Activated CD4-positive, alpha-beta T cell treated with anti-CD3 and anti-CD28 coated beads, Interleukin-2, amount 50 U/mL, for 1 hour (primary cell): Measurements from ENCODE around the gene TCF12.

Experiments used
- DNase-seq: peaks from one replicate; pipeline ENCODE4 v3.0.0-alpha.2; 2020

Gene TCF12

GRCh38 chr15:57185507-57186074 is 267.1 kb downstream of the TCF12 start:
- no peak for DNase-seq

DNA sequence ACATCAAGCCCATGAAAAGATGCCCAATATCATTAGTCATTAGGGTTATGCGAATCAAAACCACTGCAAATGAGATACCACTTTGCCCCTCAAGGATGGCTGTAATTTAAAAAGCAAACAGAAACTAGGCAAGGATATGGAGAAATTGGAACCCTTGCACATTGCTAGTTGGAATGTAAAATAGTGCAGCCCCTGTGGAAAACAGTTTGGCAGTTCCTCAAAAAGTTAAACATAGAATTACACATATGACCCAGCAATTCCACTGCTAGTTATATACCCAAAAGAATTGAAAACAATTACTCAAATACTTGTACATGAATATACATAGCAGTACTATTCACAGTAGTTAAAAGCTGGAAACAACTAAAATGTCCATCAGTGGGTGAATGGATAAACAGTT is 271.0 kb downstream of the TCF12 start:
- no peak for DNase-seq

- DNase-seq, result no peak
Measured at GRCh38 chr15:57190208-57190607, 271.8 kb downstream of the TCF12 start.

DNA sequence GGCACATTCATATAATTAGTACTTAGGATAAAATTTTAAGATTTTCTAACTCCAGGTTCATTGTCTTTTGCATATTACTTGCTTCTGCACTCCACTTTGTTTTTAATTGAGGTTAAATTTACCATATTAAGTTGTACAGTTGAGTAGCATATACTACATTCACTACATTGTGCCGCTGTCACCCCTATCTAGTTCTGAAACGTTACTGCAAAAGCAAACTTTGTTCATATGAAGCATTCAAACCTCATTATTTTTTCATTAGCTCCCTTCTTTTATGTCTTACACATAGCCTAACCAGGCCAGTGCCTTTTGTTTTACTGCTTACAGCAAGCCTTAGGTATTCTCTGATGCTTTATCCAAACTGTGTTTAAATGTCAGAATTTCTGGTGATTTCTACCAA is 274.7 kb downstream of the TCF12 start:
- no peak for DNase-seq

- no peak for DNase-seq
Measured at GRCh38 chr15:57195326-57195725, 276.9 kb downstream of the TCF12 start.

DNA sequence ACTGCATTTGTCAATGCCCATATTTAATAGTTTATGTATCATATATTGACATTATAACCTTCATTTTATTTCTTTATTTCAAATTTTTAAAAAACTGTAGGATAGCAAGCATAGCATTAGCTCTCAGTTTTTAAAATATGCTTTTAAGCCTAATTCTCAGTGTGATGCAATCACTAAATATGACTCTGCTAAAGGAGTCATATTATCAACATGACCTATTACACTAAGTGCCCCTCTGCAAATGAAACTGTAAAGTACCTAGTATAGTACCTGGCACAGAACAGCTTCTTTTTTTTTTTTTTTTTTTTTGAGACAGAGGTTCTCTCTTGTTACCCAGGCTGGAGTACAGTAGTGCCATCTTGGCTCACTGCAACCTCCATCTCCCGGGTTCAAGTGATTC is 278.4 kb downstream of the TCF12 start:
- no peak for DNase-seq

DNA sequence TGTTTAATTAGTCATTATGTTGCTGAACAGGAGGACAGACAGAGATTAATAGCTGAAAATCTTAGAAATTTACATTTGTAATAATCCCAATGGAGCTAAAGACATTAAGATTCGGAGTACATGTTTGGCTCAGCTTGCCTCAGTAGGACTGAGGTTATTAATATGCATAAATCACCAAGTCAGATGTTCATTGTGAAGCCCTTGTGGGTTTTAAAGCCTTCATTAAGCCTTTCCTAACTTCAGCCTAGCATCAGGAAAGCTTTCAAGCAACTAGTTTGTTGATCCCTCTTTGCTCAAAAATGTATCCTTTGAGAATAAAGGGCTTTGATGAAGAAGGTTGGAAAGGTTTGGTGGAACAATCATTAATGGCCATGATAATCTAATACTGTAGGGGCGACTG is 279.7 kb downstream of the TCF12 start:
- DNase-seq, result no peak

DNA sequence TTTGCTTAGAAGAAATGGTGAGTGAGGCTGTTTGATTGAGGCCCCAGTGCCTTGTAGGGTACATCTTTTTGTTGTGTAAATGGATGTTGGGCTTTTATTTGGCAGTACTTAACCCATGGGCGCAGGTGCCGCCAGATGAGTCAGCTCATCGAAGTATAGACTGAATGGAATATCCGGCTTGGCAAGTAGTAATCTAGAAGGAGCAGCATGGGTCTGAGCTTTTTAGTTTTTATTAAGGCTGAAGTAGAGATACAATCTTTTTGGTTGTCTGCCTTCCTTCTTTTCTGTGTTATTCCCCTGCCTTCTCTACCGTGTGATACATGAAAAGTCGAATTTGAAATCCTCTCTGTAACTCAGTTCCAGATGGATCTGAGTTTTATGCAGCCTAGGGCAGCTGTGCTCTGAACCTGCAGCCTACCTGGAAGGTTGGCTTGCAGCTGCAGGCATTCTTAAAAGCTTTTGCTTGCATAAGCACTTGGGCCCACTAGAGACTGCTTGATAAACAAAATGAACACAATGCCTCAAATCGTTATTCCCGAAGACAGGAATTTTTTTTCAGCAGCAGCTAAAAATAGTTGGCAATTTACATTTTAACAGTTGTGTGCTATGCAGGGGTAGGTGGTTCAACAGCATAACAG is 280.3 kb downstream of the TCF12 start:
- no peak for DNase-seq

DNA sequence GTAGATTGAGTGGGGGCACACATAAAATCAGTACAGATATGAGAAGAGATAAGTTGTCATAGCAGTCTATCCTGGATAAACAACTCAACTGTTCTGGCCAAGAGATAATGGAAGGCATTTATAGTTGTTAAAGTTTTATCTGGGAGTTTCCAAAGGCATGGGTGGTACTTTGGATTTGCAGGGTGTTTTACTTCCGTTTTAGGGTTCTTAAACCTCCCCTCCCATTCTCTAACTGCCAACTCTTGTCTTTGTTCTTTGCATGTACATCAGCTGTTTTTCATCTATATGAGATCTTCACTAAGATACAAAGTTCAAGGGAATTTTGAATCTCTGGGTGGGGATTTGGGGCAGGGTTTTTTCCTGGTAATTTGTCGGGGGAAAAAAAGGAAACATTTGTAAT is 283.1 kb downstream of the TCF12 start:
- no peak for DNase-seq

DNA sequence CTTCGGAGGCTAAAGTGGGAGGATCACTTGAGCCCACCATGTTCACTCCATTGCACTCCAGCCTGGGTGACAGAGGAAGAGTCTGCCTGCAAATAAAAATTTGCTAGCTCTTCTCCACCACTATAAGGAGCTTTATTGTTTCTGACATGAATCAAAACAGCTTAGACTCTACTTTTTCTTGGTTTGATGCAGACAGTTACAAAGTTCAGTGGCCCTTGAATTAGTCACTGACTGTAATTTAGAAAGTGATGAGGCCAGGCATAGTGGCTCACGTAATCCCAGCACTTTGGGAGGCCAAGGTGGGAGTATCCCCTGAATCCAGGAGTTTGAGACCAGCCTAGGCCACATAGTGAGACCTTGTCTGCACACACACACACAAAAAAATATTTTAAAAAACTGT is 285.5 kb downstream of the TCF12 start:
- DNase-seq, result no peak

DNA sequence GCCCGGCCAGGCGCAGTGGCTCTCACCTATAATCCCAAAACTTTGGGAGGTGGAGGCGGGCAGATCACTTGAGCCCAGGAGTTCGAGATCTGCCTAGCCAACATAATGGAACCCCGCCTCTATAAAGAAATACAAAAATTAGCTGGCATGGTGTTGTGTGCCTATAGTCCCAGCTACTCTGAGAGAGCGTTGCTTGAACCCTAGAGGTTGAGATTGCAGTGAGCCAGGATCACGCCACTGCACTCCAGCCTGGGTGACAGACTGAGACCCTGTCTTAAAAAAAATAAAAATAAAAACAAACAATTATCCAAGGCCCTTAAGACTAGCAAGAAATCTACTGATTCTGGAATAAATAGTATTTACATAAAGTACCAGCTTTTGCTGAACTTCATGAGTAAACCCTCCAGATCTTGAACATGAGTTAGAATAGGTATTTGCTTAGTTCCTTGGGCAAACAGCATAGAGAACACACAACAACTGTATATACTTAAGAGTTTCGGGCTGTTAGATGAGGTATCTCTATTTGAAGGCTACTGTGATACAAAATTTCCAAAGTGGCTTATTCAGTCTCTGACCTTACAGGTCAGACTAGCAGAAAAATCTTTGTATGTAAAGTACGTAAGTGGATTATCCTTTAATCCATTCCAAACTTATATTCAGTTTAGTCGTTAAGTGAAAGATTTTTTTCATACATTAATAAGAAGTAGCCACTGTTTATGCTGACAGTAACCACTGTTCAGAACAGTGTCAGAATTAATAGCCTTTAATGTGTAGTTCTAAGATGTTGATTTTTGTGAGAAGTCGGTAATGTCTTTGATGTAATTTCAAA is 286.8 kb downstream of the TCF12 start:
- no peak for DNase-seq

GRCh38 chr15:57205996-57206395 is 287.6 kb downstream of the TCF12 start:
- no peak for DNase-seq

- DNase-seq, result no peak
Measured at GRCh38 chr15:57213862-57214261, 295.4 kb downstream of the TCF12 start.

DNA sequence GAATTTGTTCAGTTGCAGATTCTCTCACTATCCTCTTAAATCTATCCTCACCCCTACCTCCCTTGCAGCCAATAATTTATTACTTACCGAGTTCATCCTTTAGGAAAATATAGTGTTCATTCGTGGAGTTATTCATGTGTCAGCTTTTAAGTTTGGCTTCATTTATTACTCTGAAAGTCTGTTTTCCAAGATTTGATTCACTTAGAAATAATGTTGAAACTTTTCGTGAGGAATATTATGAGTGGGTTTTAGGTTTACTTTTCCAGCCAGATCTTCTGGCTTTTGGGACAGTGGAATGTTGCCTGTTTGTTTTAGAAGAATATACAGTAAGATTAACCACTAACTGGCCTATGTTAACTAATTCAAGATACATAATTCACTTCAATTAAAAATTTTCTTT is 296.9 kb downstream of the TCF12 start:
- no peak for DNase-seq

- no peak for DNase-seq
Measured at GRCh38 chr15:57215881-57216280, 297.4 kb downstream of the TCF12 start.

- no peak for DNase-seq
Measured at GRCh38 chr15:57216288-57216687, 297.8 kb downstream of the TCF12 start.

DNA sequence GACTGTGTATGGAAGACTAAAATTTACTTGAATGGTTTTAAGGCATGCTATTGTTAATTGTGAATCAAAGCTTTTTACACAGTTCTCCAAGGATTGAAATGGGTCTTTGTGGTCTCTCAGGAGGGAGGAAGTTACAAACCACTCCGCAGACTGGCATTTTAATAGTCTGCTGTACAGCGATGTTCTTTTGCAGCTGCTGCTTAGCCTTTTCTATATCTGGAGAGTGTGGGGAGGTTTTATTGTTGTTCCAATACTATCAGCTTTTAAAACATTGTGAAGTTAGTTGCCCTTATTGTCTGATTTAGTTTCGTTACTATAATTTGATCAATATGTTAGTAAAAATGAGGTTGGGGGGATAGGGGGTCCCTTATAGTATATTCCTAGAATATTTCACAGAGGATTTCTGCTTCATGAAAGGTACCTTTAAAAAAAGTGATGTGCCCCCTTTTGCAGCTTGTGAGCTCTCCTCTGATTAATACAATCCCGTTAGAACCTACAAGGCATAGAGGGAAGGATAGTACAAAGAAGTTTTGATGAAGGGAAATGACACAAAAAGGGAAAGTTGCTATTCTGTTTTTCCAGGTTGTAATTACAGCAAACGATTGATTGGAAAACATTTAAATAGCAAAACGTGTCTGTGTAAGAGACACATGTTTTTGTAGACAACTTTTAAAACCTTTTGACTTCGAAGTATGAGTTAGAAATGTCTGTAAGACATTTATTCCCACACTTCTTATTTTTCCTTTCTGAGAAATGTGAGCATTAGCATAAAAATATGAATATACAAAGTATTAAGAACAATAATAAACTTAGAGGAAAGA is 299.5 kb downstream of the TCF12 start:
- no peak for DNase-seq

- no peak for DNase-seq
Measured at GRCh38 chr15:57218826-57219576, 300.6 kb downstream of the TCF12 start.

DNA sequence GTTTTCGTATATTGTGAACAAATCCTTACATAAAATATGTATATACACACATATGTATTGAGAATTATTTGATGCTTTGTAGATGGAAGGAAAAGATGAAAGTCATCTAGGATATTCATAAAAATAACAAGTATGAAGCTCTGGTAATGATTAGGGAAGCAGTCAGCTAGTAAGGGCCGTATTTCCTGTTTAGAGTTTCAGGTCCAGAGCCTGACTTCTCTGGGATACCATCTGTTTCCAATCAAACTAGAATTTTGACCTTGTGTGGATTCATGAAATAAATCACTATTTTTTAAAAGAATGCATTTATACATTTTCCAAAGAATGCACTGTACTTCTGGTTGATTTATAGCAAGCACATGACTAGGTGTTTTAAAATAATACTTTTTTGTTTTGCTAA is 301.8 kb downstream of the TCF12 start:
- no peak for DNase-seq

- DNase-seq, result no peak
Measured at GRCh38 chr15:57221134-57221533, 302.7 kb downstream of the TCF12 start.

DNA sequence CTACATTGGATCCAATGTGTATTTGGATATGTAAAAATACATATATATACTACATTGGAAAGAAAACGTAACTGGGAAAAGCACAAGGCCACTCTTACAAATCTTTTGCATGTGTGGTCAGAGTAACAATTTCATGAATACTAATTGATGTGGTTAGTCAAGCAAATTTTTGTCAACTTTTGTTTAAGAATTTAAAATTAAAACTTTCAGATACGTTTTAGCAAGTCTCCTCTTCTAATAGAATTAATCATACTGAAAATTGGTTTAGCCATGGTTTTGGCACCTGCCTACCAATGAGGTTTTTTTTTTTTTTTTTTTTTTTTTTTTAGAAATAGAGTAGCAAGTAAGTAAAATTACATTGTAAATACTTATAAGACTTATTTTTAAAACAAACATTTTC is 304.9 kb downstream of the TCF12 start:
- DNase-seq, result no peak

DNA sequence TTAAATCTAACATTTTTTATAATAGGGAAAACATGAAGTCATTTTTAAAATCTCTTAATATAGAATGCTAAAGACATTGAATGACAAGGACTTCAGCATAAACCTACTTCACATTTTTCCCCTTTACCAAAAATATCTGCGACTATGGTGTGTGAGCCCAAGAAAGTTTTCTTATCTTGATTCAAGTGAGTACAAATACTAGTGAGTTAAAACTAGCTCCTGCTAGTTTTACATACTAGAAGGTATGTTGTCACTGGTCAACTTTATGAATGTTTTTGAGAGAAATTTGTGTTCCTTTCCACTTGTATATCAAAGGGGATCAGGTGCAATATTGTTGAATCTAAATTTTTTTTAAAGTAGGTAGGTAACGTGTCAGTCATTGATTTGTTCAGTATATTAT is 305.4 kb downstream of the TCF12 start:
- DNase-seq, result no peak

DNA sequence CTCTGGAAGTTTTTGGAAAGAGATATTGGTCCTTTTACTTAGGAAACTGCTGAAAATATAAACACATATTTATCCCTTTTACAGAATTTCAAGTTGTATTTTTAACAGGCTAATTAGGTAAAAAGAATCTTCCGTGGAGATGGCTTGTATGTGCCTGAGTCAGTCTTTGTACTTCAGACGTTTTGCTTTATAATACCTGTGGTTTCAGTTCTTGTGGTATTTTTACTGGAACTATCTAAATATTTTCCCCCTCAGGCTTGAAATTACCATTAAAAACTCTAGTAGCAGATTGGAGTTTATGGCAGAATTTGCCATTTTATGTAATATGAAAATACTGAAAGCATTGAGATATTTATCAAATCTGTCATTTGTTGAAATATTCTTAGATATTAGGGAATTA is 306.2 kb downstream of the TCF12 start:
- DNase-seq, result no peak
